ENCODE results near the gene JUN. TPM values are rescaled to one million over a fixed set of nuclear protein-coding genes. Genes with fewer than 3 reads are reported as not detected.

The JUN gene
- total RNA-seq, result 10 to 100 TPM; 25.5 to 27.7 TPM
- 163 TPM for polyA plus RNA-seq

- POLR2A ChIA-PET, result interaction anchor here (0.6 to 4.8 kb wide), 21 partner anchors 11 to 1029 kb away, joined by 3 to 33 read pairs (median 5); partner anchors contain the start of gene FGGY
Measured at GRCh38 chr1:58783993-58784757, at the start of gene JUN. Gene JUN (minus strand): TSS chr1:58784047. CDS start chr1:58783070, 977 bp downstream.

DNA sequence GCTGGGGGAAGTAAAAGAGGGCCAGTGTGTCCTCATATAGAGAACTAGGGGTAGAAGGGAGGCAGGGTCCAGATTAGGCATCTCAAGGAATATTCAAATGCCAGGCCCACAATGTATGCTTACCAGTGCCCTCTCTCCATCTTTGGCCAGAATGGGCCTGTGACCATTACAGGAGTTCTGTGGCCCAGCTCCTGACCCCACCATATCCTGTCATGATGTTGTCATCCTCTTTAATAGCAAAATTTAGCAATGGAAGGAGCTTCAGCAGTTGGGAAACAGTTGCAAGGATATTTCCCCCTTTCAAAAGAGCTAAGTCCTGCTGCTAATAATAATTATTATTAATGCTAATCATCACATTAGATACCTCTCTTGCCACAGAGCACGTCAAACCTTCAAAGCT lies 49.3 kb upstream of the JUN start:
- ChIA-PET POLR2A (no interaction called here), CTCF (no interaction called here)
- Mint-ChIP-seq H3K27me3 (no peaks in the 10 kb centered on the region), H3K36me3 (peaks cover 1 to 14% (median 4%) of the 10 kb centered on the region in 3 donors), H3K4me1 (no peaks in the 10 kb centered on the region), H3K9me3 (peaks cover 0 to 5% (median 2%) of the 10 kb centered on the region in 5 donors), H3K4me3 (no peak overlapping the region), H3K27ac (no peak overlapping the region)
- no peaks in the 10 kb centered on the region for H3K9me3 ChIP-seq (ENCODE audit: low read length)
- H3K4me1 ChIP-seq (ENCODE audit: insufficient read depth, low read length), result no peaks in the 10 kb centered on the region
- no peak for DNase-seq
- H3K4me3 ChIP-seq (ENCODE audit: low read length), result no peak overlapping the region
- H3K36me3 ChIP-seq (ENCODE audit: insufficient read depth, low read length), result no peaks in the 10 kb centered on the region
- H3K27ac ChIP-seq (ENCODE audit: low read depth, low read length), result no peak overlapping the region
- no peaks in the 10 kb centered on the region for H3K27me3 ChIP-seq (ENCODE audit: insufficient read depth, low read length, poor library complexity, severe bottlenecking)

More at GRCh38 chr1:58783993-58784757, at the start of gene JUN:
- H3K4me1 ChIP-seq (ENCODE audit: insufficient read depth, low read length), result peaks cover 19% of the 10 kb centered on the region
- no peaks in the 10 kb centered on the region for H3K36me3 ChIP-seq (ENCODE audit: insufficient read depth, low read length)
- peaks cover 25 to 60% (median 43%) of the 10 kb centered on the region in 3 donors for H3K4me1 Mint-ChIP-seq
- H3K27ac ChIP-seq (ENCODE audit: low read depth, low read length), result peak within 1 kb of the TSS; percentile 99
- H3K36me3 Mint-ChIP-seq, result peaks cover 12 to 42% (median 19%) of the 10 kb centered on the region in 3 donors
- H3K27ac Mint-ChIP-seq, result peak within 1 kb of the TSS; percentile 95 to 100 (median 100)
- H3K27me3 Mint-ChIP-seq, result peaks cover 0 to 19% of the 10 kb centered on the region in 2 donors
- DNase-seq, result peak; percentile 97 to 100 (median 98)
- H3K9me3 ChIP-seq (ENCODE audit: low read length), result no peaks in the 10 kb centered on the region
- CTCF ChIA-PET, result interaction anchor here (0.8 to 3.2 kb wide), 13 partner anchors 18 to 921 kb away, joined by 3 to 10 read pairs (median 4); partner anchors contain the start of genes FGGY and MYSM1
- H3K27me3 ChIP-seq (ENCODE audit: insufficient read depth, low read length, poor library complexity, severe bottlenecking), result no peaks in the 10 kb centered on the region
- peak within 1 kb of the TSS; percentile 92 for H3K4me3 ChIP-seq (ENCODE audit: low read length)
- peaks cover 0 to 10% (median 3%) of the 10 kb centered on the region in 5 donors for H3K9me3 Mint-ChIP-seq
- H3K4me3 Mint-ChIP-seq, result peak within 1 kb of the TSS; percentile 86 to 97 (median 92)

DNA sequence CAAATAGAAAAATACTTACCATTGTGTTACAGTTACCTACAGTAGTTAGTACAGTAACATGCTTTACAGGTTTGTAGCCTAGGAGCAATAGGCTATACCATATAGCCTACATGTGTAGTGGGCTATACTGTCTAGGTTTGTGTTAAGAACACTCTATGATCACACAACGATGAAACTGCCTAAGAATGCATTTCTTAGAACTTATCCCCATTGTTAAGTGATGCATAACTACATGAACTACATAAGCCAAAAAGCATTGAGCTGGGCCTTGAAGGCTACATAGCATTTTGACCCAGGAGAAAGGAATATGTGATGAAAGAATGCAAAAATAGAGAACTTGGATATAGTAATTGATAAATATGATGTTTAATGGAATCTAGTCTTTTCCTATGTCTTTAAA lies 46.4 kb upstream of the JUN start:
- Histone ChIP-seq H3K27ac (ENCODE audit: low read depth, low read length) (no peak overlapping the region), H3K9me3 (ENCODE audit: low read length) (peaks cover 10% of the 10 kb centered on the region), H3K27me3 (ENCODE audit: insufficient read depth, low read length, poor library complexity, severe bottlenecking) (no peaks in the 10 kb centered on the region), H3K4me3 (ENCODE audit: low read length) (no peak overlapping the region), H3K36me3 (ENCODE audit: insufficient read depth, low read length) (no peaks in the 10 kb centered on the region), H3K4me1 (ENCODE audit: insufficient read depth, low read length) (no peaks in the 10 kb centered on the region)
- CTCF ChIA-PET, result no interaction called here
- no peak overlapping the region for H3K4me3 Mint-ChIP-seq
- H3K9me3 Mint-ChIP-seq, result peaks cover 15 to 26% (median 20%) of the 10 kb centered on the region in 5 donors
- no peak overlapping the region for H3K27ac Mint-ChIP-seq
- DNase-seq, result no peak
- peaks cover 7 to 34% (median 9%) of the 10 kb centered on the region in 3 donors for H3K36me3 Mint-ChIP-seq
- H3K27me3 Mint-ChIP-seq, result no peaks in the 10 kb centered on the region
- no peaks in the 10 kb centered on the region for H3K4me1 Mint-ChIP-seq
- POLR2A ChIA-PET, result no interaction called here

DNA sequence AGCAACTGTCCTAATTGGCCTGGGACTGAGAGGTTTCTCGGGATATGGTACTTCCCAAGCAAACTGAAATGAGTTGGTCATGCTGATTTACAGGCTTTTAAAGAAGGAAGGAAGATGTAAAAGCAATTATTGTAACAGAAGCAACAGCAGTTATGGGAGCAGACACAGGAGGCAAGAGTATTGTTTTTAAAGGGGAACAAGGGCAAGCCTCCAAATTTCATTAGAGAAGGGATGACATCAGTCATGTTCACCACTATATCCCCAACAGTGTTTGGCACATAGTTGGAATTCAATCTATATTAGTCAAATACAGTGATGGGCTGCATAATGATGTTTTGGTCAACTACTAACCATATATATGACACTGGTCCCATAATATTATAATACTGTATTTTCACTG lies 46.0 kb upstream of the JUN start:
- ChIA-PET POLR2A (no interaction called here), CTCF (no interaction called here)
- H3K27me3 Mint-ChIP-seq, result no peaks in the 10 kb centered on the region
- no peak for DNase-seq
- H3K9me3 Mint-ChIP-seq, result peaks cover 15 to 26% (median 20%) of the 10 kb centered on the region in 5 donors
- Histone ChIP-seq H3K9me3 (ENCODE audit: low read length) (peaks cover 10% of the 10 kb centered on the region), H3K36me3 (ENCODE audit: insufficient read depth, low read length) (no peaks in the 10 kb centered on the region), H3K27me3 (ENCODE audit: insufficient read depth, low read length, poor library complexity, severe bottlenecking) (no peaks in the 10 kb centered on the region), H3K4me1 (ENCODE audit: insufficient read depth, low read length) (no peaks in the 10 kb centered on the region), H3K27ac (ENCODE audit: low read depth, low read length) (no peak overlapping the region), H3K4me3 (ENCODE audit: low read length) (no peak overlapping the region)
- no peak overlapping the region for H3K4me3 Mint-ChIP-seq
- H3K27ac Mint-ChIP-seq, result no peak overlapping the region
- H3K4me1 Mint-ChIP-seq, result no peaks in the 10 kb centered on the region
- peaks cover 7 to 34% (median 9%) of the 10 kb centered on the region in 3 donors for H3K36me3 Mint-ChIP-seq

DNA sequence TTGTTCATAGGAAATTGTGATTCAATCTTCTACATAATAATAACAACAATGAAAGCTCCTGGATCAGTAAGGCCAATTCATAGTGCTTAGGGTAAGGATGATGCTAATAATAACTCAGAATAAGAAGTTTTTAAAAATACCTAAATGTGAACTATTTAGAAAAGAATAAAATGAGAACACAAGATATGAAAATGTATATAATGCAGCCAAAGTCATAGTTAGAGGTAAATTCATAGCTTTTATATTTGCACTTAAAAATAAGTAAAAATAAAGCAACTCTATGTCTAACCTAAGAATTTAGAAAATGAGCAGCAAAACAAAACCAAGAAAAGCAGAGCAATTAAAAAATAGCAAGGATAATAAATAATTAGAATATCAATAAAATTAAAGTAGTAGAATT lies 43.5 kb upstream of the JUN start:
- Mint-ChIP-seq H3K4me3 (no peak overlapping the region), H3K36me3 (peaks cover 7 to 34% (median 9%) of the 10 kb centered on the region in 3 donors), H3K27ac (no peak overlapping the region), H3K27me3 (no peaks in the 10 kb centered on the region), H3K4me1 (no peaks in the 10 kb centered on the region), H3K9me3 (peaks cover 15 to 26% (median 20%) of the 10 kb centered on the region in 5 donors)
- no peaks in the 10 kb centered on the region for H3K36me3 ChIP-seq (ENCODE audit: insufficient read depth, low read length)
- ChIA-PET POLR2A (interaction anchor here (0.6 kb wide), 1 partner anchor 142 kb away, joined by 4 read pairs; no protein-coding TSS in a partner anchor), CTCF (no interaction called here)
- H3K4me3 ChIP-seq (ENCODE audit: low read length), result no peak overlapping the region
- H3K4me1 ChIP-seq (ENCODE audit: insufficient read depth, low read length), result no peaks in the 10 kb centered on the region
- no peak overlapping the region for H3K27ac ChIP-seq (ENCODE audit: low read depth, low read length)
- no peak for DNase-seq
- H3K27me3 ChIP-seq (ENCODE audit: insufficient read depth, low read length, poor library complexity, severe bottlenecking), result no peaks in the 10 kb centered on the region
- H3K9me3 ChIP-seq (ENCODE audit: low read length), result peaks cover 10% of the 10 kb centered on the region

GRCh38 chr1:58824753-58825389 lies 41.0 kb upstream of the JUN start:
- CTCF ChIA-PET, result no interaction called here
- Histone ChIP-seq H3K27me3 (ENCODE audit: insufficient read depth, low read length, poor library complexity, severe bottlenecking) (no peaks in the 10 kb centered on the region), H3K36me3 (ENCODE audit: insufficient read depth, low read length) (no peaks in the 10 kb centered on the region), H3K4me3 (ENCODE audit: low read length) (no peak overlapping the region), H3K27ac (ENCODE audit: low read depth, low read length) (no peak overlapping the region), H3K9me3 (ENCODE audit: low read length) (peaks cover 10% of the 10 kb centered on the region), H3K4me1 (ENCODE audit: insufficient read depth, low read length) (no peaks in the 10 kb centered on the region)
- no peaks in the 10 kb centered on the region for H3K27me3 Mint-ChIP-seq
- no peaks in the 10 kb centered on the region for H3K4me1 Mint-ChIP-seq
- no peak for DNase-seq
- POLR2A ChIA-PET, result no interaction called here
- H3K4me3 Mint-ChIP-seq, result no peak overlapping the region
- H3K27ac Mint-ChIP-seq, result no peak overlapping the region
- H3K9me3 Mint-ChIP-seq, result peaks cover 15 to 26% (median 19%) of the 10 kb centered on the region in 5 donors
- H3K36me3 Mint-ChIP-seq, result peaks cover 7 to 34% (median 11%) of the 10 kb centered on the region in 3 donors

- ChIA-PET CTCF (no interaction called here), POLR2A (interaction anchor here (0.5 kb wide), 2 partner anchors 10 to 193 kb away, joined by 3 read pairs; no protein-coding TSS in a partner anchor)
- peaks cover 15 to 25% (median 19%) of the 10 kb centered on the region in 5 donors for H3K9me3 Mint-ChIP-seq
- H3K36me3 Mint-ChIP-seq, result peaks cover 7 to 26% (median 8%) of the 10 kb centered on the region in 3 donors
- no peaks in the 10 kb centered on the region for H3K27me3 Mint-ChIP-seq
- no peak overlapping the region for H3K27ac Mint-ChIP-seq
- Histone ChIP-seq H3K27me3 (ENCODE audit: insufficient read depth, low read length, poor library complexity, severe bottlenecking) (no peaks in the 10 kb centered on the region), H3K4me1 (ENCODE audit: insufficient read depth, low read length) (no peaks in the 10 kb centered on the region), H3K36me3 (ENCODE audit: insufficient read depth, low read length) (no peaks in the 10 kb centered on the region), H3K4me3 (ENCODE audit: low read length) (no peak overlapping the region), H3K9me3 (ENCODE audit: low read length) (peaks cover 10% of the 10 kb centered on the region), H3K27ac (ENCODE audit: low read depth, low read length) (no peak overlapping the region)
- H3K4me1 Mint-ChIP-seq, result no peaks in the 10 kb centered on the region
- H3K4me3 Mint-ChIP-seq, result no peak overlapping the region
- no peak for DNase-seq
Measured at GRCh38 chr1:58823481-58824010, 39.7 kb upstream of the JUN start.

DNA sequence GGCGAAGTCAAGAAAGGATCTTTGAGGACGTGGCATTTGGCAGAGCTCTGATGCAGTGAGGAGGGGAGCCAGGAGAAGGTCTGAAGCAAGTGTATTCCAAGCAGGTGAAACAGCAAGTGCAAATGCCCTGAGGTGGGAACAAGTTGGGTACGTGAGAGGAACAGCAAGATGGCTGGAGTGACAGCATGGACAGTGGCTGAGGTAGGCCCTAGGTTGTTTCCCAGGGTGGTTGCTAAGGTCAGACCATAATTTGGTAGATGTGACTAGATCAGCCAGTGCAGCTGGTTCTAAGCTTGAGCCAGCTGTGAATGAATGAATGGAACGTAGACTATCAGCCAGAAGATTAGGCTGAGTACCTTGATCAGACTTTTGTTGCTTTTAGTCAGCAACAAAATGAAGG lies 37.5 kb upstream of the JUN start:
- no peaks in the 10 kb centered on the region for H3K9me3 ChIP-seq (ENCODE audit: low read length)
- H3K4me1 Mint-ChIP-seq, result peaks cover 6 to 8% (median 6%) of the 10 kb centered on the region in 3 donors
- peaks cover 2 to 4% (median 4%) of the 10 kb centered on the region in 3 donors for H3K36me3 Mint-ChIP-seq
- peaks cover 5% of the 10 kb centered on the region for H3K4me1 ChIP-seq (ENCODE audit: insufficient read depth, low read length)
- H3K27ac ChIP-seq (ENCODE audit: low read depth, low read length), result no peak overlapping the region
- no peaks in the 10 kb centered on the region for H3K27me3 ChIP-seq (ENCODE audit: insufficient read depth, low read length, poor library complexity, severe bottlenecking)
- H3K27me3 Mint-ChIP-seq, result no peaks in the 10 kb centered on the region
- no peak overlapping the region for H3K4me3 ChIP-seq (ENCODE audit: low read length)
- CTCF ChIA-PET, result no interaction called here
- H3K36me3 ChIP-seq (ENCODE audit: insufficient read depth, low read length), result no peaks in the 10 kb centered on the region
- no peak overlapping the region for H3K4me3 Mint-ChIP-seq
- H3K9me3 Mint-ChIP-seq, result peaks cover 0 to 4% (median 2%) of the 10 kb centered on the region in 5 donors
- no peak for DNase-seq
- POLR2A ChIA-PET, result no interaction called here
- H3K27ac Mint-ChIP-seq, result peak overlapping the region in 1 of 8 donors; percentile 6
